HFFc6 (cell line): ENCODE measurements around the gene GK. TPM values are rescaled to one million over a fixed set of nuclear protein-coding genes. Genes with fewer than 3 reads are reported as not detected.
"Not testable (repeated sequence)": the region's sequence is repeated elsewhere in the genome, so short reads cannot be mapped to it uniquely, and the experiment has no call there.

Source experiments
- DNase-seq: peaks from one replicate; pipeline ENCODE4 v3.0.0-alpha.2; 2018
- H3K27ac Mint-ChIP-seq: 2 replicates; pipeline ENCODE4 v1.8.0; 2020; ENCODE audit warnings: mild to moderate bottlenecking, mixed read lengths
- H3K27me3 Mint-ChIP-seq: 2 replicates; pipeline ENCODE4 v1.8.0; 2021; ENCODE audit warnings: mild to moderate bottlenecking, moderate library complexity, mixed read lengths; ENCODE audit not compliant: insufficient read depth
- H3K36me3 Mint-ChIP-seq: 2 replicates; pipeline ENCODE4 v1.8.0; 2021; ENCODE audit warnings: low read depth, mixed read lengths
- H3K4me1 Mint-ChIP-seq: 2 replicates; pipeline ENCODE4 v1.8.0; 2020; ENCODE audit warnings: low read depth, mixed read lengths
- H3K4me3 Mint-ChIP-seq: 2 replicates; pipeline ENCODE4 v1.8.0; 2020; ENCODE audit warnings: mild to moderate bottlenecking, moderate library complexity, mixed read lengths
- H3K9me3 Mint-ChIP-seq: 2 replicates; pipeline ENCODE4 v1.8.0; 2020; ENCODE audit warnings: mild to moderate bottlenecking, mixed read lengths
- total RNA-seq, 6 experiments: library from RNA; stranded (reverse); fragmentation: NEBNext Ultra II Directional; extraction: Animal tissue kit (Norgen Biotek cat#: 25700); gene quantifications; 2 replicates in 1 of 6; 3 replicates in 5 of 6; pipeline ENCODE4 v1.2.3, GENCODE V29; 2021
- TF ChIP-seq, protein P1 (sequence below): fragments of 200-600 bp; sonication (generic); IDR thresholded peaks from 2 replicates; pipeline ENCODE4 v1.5.0; 2021; ENCODE audit warnings: antibody characterized with exemption, mild to moderate bottlenecking

Gene GK
- total RNA-seq, 6 experiments from 2014 or later: 5.2 to 8.7 (median 7.9) TPM

DNA sequence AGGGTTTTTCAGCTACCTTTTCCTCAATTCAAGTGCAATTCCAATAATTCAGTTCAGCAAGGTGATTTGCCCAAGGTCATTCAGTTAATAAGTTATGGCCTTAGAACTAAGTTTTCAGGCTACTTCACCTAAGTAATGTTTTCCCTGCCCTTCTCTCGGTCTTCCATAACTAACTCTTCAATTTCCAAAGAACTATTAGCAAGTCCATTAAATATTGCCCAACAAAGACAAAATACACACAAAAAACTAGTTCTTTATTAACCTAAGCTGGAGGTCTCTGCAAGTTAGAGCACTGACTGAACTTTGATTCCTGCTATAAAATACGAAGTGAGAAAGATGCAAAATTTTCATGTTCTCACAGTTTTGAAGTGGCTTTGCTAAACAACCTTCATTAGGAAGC, 26.8 kb upstream of the GK start:
- H3K4me3 Mint-ChIP-seq: no peak overlapping the region
- H3K27me3 Mint-ChIP-seq: peaks cover 1% of the 10 kb centered on the region
- DNase-seq: no peak
- TF ChIP-seq, protein P1, sequence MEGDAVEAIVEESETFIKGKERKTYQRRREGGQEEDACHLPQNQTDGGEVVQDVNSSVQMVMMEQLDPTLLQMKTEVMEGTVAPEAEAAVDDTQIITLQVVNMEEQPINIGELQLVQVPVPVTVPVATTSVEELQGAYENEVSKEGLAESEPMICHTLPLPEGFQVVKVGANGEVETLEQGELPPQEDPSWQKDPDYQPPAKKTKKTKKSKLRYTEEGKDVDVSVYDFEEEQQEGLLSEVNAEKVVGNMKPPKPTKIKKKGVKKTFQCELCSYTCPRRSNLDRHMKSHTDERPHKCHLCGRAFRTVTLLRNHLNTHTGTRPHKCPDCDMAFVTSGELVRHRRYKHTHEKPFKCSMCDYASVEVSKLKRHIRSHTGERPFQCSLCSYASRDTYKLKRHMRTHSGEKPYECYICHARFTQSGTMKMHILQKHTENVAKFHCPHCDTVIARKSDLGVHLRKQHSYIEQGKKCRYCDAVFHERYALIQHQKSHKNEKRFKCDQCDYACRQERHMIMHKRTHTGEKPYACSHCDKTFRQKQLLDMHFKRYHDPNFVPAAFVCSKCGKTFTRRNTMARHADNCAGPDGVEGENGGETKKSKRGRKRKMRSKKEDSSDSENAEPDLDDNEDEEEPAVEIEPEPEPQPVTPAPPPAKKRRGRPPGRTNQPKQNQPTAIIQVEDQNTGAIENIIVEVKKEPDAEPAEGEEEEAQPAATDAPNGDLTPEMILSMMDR: no peak
- H3K36me3 Mint-ChIP-seq: peaks cover 4% of the 10 kb centered on the region; the same call in 1 of the 2 replicates
- no peak overlapping the region for H3K27ac Mint-ChIP-seq
- H3K4me1 Mint-ChIP-seq: peaks cover 2% of the 10 kb centered on the region
- peaks cover 6% of the 10 kb centered on the region for H3K9me3 Mint-ChIP-seq

DNA sequence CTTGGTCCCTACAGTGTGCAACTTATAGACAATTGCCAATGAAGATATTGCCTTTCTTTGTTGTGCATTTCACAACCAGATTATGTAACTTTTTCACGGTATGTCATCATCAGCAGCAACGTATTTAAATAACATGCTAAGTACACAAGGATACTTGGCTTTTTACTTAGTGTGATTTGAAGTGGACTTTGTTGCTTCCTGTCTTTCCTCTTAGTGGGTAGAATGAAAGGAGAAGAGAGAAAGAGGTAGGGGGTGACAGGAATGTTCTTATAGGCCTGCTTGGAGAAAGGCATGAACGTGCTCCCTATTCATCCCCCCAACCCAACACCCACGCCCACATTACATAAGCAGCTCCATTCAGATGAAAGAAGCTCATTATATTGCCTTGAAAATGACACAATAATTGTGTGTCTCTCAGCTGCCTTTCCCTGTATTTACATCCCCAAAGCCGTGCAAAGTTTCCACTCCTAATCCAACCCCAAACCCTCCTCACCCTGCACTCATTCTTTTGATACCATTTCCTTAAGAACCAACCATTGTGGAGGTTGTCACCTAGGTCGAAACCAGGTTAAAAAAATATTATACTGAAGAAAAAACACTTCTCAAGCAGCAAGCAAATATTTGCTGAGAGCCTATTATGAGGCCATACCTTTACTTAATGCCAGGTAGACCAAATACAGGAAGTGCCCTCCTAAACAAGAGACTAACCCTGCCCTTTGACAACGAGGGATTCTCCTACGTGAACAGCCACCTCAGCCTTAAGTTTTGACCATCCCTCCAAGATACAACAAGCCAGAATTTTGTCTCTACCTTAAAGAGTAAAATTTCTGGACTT, 25.2 kb upstream of the GK start:
- Mint-ChIP-seq H3K4me1 (no peaks in the 10 kb centered on the region), H3K27ac (no peak overlapping the region), H3K36me3 (no peaks in the 10 kb centered on the region), H3K4me3 (no peak overlapping the region), H3K9me3 (no peaks in the 10 kb centered on the region), H3K27me3 (peaks cover 1% of the 10 kb centered on the region)
- no peak for DNase-seq
- TF ChIP-seq, protein P1: no peak

DNA sequence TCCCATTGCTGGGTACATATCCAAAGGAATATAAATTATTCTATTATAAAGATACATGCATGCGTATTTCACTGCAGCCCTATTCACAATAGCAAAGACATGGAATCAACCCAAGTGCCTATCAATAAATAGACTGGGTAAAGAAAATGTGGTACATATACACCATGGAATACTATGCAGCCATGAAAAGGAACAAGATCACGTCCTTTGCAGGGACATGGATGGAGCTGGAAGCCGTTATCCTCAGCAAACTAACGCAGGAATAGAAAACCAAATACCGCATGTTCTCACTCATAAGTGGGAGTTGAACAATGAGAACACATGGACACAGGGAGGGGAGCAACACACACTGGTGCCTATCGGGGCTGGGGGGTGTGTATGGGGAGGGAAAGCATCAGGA, 19.2 kb upstream of the GK start:
- not testable (repeated sequence) for H3K4me1 Mint-ChIP-seq

DNA sequence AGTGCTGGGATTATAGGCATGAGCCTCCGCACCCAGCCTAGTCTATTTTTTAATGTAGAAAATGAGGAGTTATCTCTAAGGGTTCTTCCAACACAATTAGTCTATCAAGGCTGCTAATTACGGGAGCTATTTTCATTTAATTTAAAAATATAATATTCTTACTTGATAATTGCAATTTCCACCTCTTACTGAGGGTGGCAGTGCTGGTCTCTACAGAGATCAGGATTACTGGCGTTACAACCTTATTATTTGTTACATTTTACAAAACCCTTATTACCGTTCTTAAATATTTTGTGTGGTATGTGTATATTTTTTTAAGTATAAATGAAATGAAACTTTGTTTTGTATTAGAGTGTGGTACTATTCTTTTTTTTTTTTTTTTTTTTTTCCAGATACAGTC, 17.6 kb upstream of the GK start:
- no peaks in the 10 kb centered on the region for H3K4me1 Mint-ChIP-seq
- H3K27ac Mint-ChIP-seq: no peak overlapping the region
- TF ChIP-seq, protein P1: peak; percentile 64
- DNase-seq: no peak
- H3K36me3 Mint-ChIP-seq: no peaks in the 10 kb centered on the region
- H3K4me3 Mint-ChIP-seq: no peak overlapping the region
- no peaks in the 10 kb centered on the region for H3K27me3 Mint-ChIP-seq
- no peaks in the 10 kb centered on the region for H3K9me3 Mint-ChIP-seq

More for the DNA sequence above, 19.2 kb upstream of the GK start:
- not testable (repeated sequence) for H3K27ac Mint-ChIP-seq, H3K36me3 Mint-ChIP-seq, H3K27me3 Mint-ChIP-seq, H3K9me3 Mint-ChIP-seq, H3K4me3 Mint-ChIP-seq, DNase-seq

DNA sequence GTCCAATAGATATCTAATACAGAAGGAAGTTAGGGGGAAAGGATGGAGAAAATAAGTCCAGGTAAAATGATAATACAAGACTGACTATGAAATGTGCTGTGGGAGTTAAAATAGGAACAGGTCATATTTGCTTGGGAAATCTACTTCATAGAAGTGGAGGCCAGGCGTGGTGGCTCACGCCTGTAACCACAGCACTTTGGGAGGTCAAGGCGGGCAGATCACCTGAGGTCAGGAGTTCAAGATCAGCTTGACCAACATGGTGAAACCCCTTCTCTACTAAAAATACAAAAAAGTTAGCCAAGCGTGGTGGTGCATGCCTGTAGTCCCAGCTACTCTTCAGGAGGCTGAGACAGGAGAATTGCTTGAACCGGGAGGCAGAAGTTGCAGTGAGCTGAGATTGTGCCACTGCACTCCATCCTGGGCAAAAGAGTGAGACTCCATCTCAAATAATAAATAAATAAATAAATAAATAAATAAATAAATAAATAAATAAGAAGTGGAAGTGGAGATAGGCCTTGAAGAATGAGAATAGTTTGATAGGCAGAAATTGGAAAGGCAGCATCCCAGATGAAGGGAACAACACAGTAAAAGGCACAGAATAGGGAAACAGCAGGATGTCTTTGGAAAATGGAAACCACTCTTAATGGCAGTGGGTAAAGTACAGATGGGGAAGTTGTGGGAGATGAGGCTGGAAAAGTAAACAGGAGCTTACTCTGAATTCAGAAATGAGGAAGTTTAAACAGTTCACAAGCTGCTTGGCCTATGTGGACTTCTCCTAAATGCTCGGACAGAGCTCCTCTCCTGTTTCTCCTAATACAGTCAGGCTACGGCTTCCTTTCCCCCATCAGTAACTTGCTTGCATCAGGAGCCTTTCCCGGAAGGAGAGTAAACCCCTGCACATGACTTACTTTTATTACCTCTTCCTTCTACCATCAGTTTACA, 15.1 kb upstream of the GK start:
- Mint-ChIP-seq H3K36me3 (no peaks in the 10 kb centered on the region), H3K4me3 (no peak overlapping the region), H3K27me3 (no peaks in the 10 kb centered on the region), H3K9me3 (no peaks in the 10 kb centered on the region), H3K4me1 (peaks cover 2% of the 10 kb centered on the region), H3K27ac (no peak overlapping the region)
- TF ChIP-seq, protein P1: no peak
- no peak for DNase-seq

DNA sequence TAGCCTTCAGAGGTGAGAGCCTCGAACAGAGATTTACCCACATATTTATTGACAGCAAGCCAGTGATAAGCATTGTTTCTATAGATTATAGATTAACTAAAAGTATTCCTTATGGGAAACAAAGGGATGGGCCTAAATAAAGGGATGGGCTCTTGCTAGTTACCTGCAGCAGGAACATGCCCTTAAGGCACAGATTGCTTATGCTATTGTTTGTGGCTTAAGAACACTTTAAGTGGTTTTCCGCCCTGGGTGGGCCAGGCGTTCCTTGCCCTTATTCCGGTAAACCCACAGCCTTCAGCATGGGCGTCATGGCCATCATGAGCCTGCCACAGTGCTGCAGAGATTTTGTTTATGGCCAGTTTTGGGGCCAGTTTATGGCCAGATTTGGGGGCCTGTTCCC, 13.5 kb upstream of the GK start:
- not testable (repeated sequence) for DNase-seq, H3K27me3 Mint-ChIP-seq, H3K4me3 Mint-ChIP-seq, H3K9me3 Mint-ChIP-seq, H3K4me1 Mint-ChIP-seq, H3K27ac Mint-ChIP-seq, H3K36me3 Mint-ChIP-seq
